Nephron (organoid): ENCODE measurements around the gene MBOAT7.

Experiments used
- H3K27ac Mint-ChIP-seq, 3 experiments: 2 replicates each; pipeline ENCODE4 v1.8.0; 2020; ENCODE audit warnings: mixed read lengths in 3 of 3, mild to moderate bottlenecking in 2 of 3, moderate library complexity in 1 of 3
- H3K27me3 Mint-ChIP-seq: 2 replicates; pipeline ENCODE4 v1.8.0; 2021; ENCODE audit warnings: low read depth, mild to moderate bottlenecking, moderate library complexity, mixed read lengths
- H3K36me3 Mint-ChIP-seq: 2 replicates; pipeline ENCODE4 v1.8.0; 2020; ENCODE audit warnings: low read depth, mixed read lengths
- H3K4me1 Mint-ChIP-seq: 2 replicates; pipeline ENCODE4 v1.8.0; 2020; ENCODE audit warnings: mixed read lengths
- H3K4me3 Mint-ChIP-seq, 3 experiments: 2 replicates each; pipeline ENCODE4 v1.8.0; 2020; ENCODE audit warnings: mild to moderate bottlenecking in 3 of 3, mixed read lengths in 3 of 3, moderate library complexity in 2 of 3
- H3K9me3 Mint-ChIP-seq: 2 replicates; pipeline ENCODE4 v1.8.0; 2020; ENCODE audit warnings: mixed read lengths
- TF ChIP-seq, protein P1 (sequence below), 3 experiments: fragments of 200-600 bp; sonication (generic); IDR thresholded peaks; one replicate each; pipeline ENCODE4 v1.5.0; 2021; ENCODE audit warnings: antibody characterized with exemption in 3 of 3; ENCODE audit not compliant: unreplicated experiment in 3 of 3

The MBOAT7 gene

DNA sequence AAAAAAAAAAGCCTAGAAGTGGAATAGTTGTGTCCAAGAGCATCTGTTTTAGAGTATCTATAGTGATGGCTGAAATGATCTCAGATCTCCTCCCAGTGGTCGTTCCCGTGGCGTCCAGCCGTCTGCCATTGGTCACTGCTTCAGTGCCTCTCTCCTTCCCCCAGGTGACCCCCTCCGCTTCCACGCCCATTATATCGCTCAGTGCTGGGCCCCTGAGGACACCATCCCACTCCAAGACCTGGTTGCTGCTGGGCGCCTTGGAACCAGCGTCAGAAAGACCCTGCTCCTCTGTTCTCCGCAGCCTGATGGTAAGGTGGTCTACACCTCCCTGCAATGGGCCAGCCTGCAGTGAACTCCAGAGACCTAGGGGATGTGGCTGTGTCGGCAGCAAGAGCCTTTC lies 3.6 kb upstream of the MBOAT7 start:
- peaks cover 18% of the 10 kb centered on the region for H3K4me1 Mint-ChIP-seq
- peak overlapping the region in 1 of 3 experiments; percentile 99 for H3K27ac Mint-ChIP-seq
- TF ChIP-seq, protein P1, sequence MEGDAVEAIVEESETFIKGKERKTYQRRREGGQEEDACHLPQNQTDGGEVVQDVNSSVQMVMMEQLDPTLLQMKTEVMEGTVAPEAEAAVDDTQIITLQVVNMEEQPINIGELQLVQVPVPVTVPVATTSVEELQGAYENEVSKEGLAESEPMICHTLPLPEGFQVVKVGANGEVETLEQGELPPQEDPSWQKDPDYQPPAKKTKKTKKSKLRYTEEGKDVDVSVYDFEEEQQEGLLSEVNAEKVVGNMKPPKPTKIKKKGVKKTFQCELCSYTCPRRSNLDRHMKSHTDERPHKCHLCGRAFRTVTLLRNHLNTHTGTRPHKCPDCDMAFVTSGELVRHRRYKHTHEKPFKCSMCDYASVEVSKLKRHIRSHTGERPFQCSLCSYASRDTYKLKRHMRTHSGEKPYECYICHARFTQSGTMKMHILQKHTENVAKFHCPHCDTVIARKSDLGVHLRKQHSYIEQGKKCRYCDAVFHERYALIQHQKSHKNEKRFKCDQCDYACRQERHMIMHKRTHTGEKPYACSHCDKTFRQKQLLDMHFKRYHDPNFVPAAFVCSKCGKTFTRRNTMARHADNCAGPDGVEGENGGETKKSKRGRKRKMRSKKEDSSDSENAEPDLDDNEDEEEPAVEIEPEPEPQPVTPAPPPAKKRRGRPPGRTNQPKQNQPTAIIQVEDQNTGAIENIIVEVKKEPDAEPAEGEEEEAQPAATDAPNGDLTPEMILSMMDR (IDR thresholded peaks at IDR 0.05; ENCODE audit: unreplicated experiment in 3 of 3) = no peak
- H3K4me3 Mint-ChIP-seq = peak overlapping the region; percentile 73 to 92 (median 91)
- H3K27me3 Mint-ChIP-seq = no peaks in the 10 kb centered on the region
- H3K36me3 Mint-ChIP-seq = peaks cover 37% of the 10 kb centered on the region
- H3K9me3 Mint-ChIP-seq = no peaks in the 10 kb centered on the region

DNA sequence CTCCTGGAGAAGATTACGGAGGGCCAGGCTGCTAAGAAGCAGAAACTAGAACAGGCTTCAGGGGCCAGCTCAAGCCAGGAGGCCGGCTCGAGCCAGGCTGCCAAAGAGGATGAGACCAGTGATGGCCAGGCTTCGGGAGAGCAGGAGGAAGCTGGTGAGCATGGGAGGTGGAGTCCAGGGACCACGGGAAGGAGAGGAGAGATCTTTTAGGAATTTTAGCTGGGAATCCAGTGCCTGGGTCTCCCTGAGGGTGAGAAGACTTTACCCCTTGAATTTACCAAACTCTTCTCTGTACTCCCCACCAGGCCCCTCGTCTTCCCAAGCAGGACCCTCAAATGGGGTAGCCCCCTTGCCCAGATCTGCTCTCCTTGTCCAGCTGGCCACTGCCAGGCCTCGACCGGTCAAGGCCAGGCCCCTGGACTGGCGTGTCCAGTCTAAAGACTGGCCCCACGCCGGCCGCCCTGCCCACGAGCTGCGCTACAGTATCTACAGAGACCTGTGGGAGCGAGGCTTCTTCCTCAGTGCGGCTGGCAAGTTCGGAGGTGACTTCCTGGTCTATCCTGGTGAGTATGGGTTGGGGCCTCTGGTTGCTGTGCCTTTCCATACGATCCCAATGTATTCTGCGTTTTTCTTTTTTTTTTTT lies 2.6 kb upstream of the MBOAT7 start:
- Mint-ChIP-seq H3K27ac (peak overlapping the region; percentile 96 to 99 (median 98)), H3K36me3 (peaks cover 35% of the 10 kb centered on the region), H3K27me3 (no peaks in the 10 kb centered on the region), H3K4me1 (peaks cover 26% of the 10 kb centered on the region), H3K9me3 (no peaks in the 10 kb centered on the region), H3K4me3 (peak overlapping the region; percentile 91 to 92 (median 92))
- TF ChIP-seq, protein P1 (IDR thresholded peaks at IDR 0.05; ENCODE audit: unreplicated experiment in 3 of 3) = no peak

DNA sequence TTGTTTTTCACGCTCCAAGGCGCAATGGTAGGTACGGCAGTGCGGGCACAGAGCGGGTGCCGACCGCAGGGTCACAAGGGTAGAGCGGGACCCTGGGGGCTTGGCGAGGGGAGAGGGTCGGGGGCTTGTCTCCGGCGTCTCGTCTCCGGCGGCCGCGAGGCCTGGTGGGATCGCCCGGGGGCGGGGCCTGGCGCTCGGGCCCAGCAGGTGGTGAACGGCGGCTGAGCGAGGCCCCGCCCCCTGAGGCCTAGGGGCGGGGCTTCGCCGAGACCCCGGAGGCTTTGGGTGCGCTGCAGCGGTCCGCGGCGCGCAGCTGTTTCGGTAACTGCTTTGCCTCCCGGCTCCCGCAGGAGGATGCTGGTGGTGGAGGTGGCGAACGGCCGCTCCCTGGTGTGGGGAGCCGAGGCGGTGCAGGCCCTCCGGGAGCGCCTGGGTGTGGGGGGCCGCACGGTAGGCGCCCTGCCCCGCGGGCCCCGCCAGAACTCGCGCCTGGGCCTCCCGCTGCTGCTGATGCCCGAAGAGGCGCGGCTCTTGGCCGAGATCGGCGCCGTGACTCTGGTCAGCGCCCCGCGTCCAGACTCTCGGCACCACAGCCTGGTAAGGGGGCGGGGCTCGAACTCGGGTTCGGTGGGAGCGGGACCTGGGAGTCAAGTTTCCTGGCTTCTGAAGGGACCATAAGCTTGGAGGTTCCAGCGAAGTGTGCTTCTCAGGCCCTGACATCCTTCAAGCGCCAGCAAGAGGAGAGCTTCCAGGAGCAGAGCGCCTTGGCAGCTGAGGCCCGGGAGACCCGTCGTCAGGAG lies 1.8 kb upstream of the MBOAT7 start, which contains the start of gene TSEN34:
Gene TSEN34 (plus strand): TSS at position 298 of the 800 bp plus-strand sequence. CDS start 57 bp downstream, at position 355.
- H3K27me3 Mint-ChIP-seq = peaks cover 3% of the 10 kb centered on the region
- H3K4me1 Mint-ChIP-seq = peaks cover 26% of the 10 kb centered on the region
- H3K4me3 Mint-ChIP-seq = peak within 1 kb of the TSS; percentile 91 to 97 (median 92)
- peak within 1 kb of the TSS; percentile 96 to 99 (median 99) for H3K27ac Mint-ChIP-seq
- H3K36me3 Mint-ChIP-seq = peaks cover 42% of the 10 kb centered on the region
- TF ChIP-seq, protein P1 (IDR thresholded peaks at IDR 0.05; ENCODE audit: unreplicated experiment in 3 of 3) = no peak
- no peaks in the 10 kb centered on the region for H3K9me3 Mint-ChIP-seq

DNA sequence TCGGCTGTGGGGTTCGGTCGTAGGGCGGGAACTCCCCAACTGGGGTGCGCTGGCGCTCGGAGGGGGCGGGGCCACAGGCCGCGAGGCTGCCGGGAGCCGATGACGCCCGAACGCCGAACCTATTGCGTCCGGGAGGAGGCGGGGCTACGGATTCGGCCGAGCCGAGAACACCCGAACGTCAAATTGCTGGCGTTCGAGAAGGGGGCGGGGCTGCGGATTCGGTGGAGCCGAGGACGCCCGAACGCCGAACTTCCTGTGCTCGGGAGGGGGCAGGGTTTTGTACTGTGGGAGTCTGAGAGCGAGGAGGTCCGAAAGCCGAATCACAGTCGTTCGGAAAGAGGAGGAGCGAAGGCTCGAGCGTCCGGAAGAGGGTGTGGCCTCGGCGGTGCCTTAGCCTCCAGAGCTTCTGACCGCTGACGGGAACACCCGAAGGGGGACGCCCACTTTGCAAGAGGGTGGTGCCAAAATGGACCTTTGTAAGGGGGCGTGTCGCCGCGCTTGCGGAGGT lies 1.2 kb upstream of the MBOAT7 start:
- no peaks in the 10 kb centered on the region for H3K9me3 Mint-ChIP-seq
- peak overlapping the region; percentile 91 to 97 (median 92) for H3K4me3 Mint-ChIP-seq
- peaks cover 26% of the 10 kb centered on the region for H3K4me1 Mint-ChIP-seq
- peaks cover 3% of the 10 kb centered on the region for H3K27me3 Mint-ChIP-seq
- TF ChIP-seq, protein P1 (IDR thresholded peaks at IDR 0.05; ENCODE audit: unreplicated experiment in 3 of 3) = no peak
- H3K27ac Mint-ChIP-seq = peak overlapping the region; percentile 96 to 99 (median 99)
- H3K36me3 Mint-ChIP-seq = peaks cover 39% of the 10 kb centered on the region

DNA sequence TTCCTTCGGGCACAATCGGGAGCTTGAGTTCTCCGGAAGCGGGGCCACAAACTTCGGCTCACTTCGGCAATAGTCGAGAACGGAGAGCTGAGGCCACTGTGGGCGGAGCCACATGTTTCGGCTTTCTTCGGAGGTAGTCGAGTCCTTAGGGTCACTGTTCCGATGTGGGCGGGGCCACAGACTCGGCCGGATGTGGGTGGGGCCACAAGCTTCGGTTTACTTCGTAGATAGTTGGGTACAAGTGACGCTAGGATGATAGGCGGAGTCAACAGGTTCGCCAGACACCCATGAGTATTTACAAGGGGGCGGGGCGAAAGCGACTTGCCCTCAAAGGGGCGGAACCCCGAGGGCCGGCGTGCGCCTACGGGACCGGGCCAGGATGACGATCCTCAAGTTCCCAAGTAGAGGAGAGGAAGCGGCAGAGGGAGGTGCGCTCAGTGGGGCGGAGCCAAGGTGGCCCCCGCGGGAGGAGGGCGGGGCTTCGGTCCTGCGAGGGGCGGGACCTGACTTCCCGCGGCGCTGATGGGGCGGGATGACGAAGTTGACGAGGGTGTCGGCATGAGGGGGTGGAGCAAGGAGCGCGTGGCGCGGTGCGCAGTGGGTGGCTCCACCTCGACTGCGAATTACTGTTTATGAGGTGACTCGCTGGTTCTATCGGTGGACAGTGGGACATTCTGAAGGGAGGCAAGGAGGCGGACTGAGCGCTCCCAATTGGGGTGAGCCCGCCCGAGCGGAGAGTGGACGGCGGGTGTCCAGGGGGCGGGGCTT lies 539 bp upstream of the MBOAT7 start:
- Mint-ChIP-seq H3K27me3 (peaks cover 3% of the 10 kb centered on the region), H3K4me1 (peaks cover 26% of the 10 kb centered on the region), H3K27ac (peak overlapping the region; percentile 96 to 99 (median 99)), H3K9me3 (no peaks in the 10 kb centered on the region), H3K36me3 (peaks cover 36% of the 10 kb centered on the region), H3K4me3 (peak overlapping the region; percentile 91 to 97 (median 92))
- TF ChIP-seq, protein P1 (IDR thresholded peaks at IDR 0.05; ENCODE audit: unreplicated experiment in 3 of 3) = no peak
